ENCODE data around the gene GNPDA2.

DNA sequence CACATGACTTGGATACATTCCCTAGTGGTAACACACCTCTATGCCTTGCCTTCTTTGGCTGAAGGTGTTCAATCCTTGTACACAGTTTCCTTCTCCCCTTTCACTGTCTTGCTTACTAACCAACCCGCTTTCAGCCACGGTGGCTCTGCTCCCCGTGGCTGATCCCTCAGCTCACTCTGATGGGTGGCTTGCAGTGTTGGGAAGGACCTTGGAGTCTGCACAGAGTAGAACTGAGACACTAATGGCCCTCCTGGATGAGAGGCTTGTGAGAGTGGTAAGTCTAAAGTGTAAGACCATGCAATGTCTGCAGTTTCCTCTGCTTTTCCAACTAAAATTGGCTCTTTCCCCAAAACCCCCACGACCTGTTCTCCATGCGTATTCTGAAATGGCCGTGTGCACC lies 46.0 kb upstream of the GNPDA2 start:
- TF ChIP-seq EZH2 (IDR thresholded peaks at IDR 0.05; ENCODE audit: insufficient read depth, poor library complexity, severe bottlenecking) (no peak), EZH2phosphoT487 (IDR thresholded peaks at IDR 0.05; ENCODE audit: insufficient read depth, low read depth) (no peak)
